ENCODE results near the gene ZDHHC1. TPM values are rescaled to one million over a fixed set of nuclear protein-coding genes. Genes with fewer than 3 reads are reported as not detected.

The ZDHHC1 gene
- total RNA-seq, 2 donors from 2014 or later = 8.4 to 10.6 TPM

GRCh38 chr16:67395105-67395457, 21.2 kb downstream of the ZDHHC1 start:
- 87 to 88% methylated on average over 1 to 10 of the region's 10 CpGs for WGBS, 2 experiments (ENCODE audit: insufficient coverage in 1 of 2, insufficient read length in 1 of 2)
- peaks cover 74% of the 10 kb centered on the region for H3K27me3 Mint-ChIP-seq (ENCODE audit: insufficient read depth)
- no peaks in the 10 kb centered on the region for H3K36me3 Mint-ChIP-seq (ENCODE audit: low read depth)
- H3K4me3 Mint-ChIP-seq = no peak overlapping the region
- no peaks in the 10 kb centered on the region for H3K9me3 ChIP-seq (ENCODE audit: control insufficient read depth, low read length)
- TF ChIP-seq CTCF (conservative IDR thresholded peaks at IDR 0.05) = no peak
- H3K27ac Mint-ChIP-seq = no peak overlapping the region
- H3K4me1 Mint-ChIP-seq = peaks cover 3% of the 10 kb centered on the region
- H3K9me3 Mint-ChIP-seq = no peaks in the 10 kb centered on the region
- peaks cover 13% of the 10 kb centered on the region for H3K4me1 ChIP-seq (ENCODE audit: control insufficient read depth, insufficient read depth, low read length)
- no peak overlapping the region for H3K4me3 ChIP-seq (ENCODE audit: low read length)
- no peak for DNase-seq
- peaks cover 44% of the 10 kb centered on the region for H3K27me3 ChIP-seq (ENCODE audit: control insufficient read depth, insufficient read depth, low read length, poor library complexity, severe bottlenecking)
- no peak overlapping the region for H3K9ac ChIP-seq (ENCODE audit: extremely low read depth, low read length, poor library complexity, severe bottlenecking)
- no peak overlapping the region for H3K27ac ChIP-seq (ENCODE audit: low read depth, low read length)
- H3K36me3 ChIP-seq (ENCODE audit: control insufficient read depth, insufficient read depth, low read length) = no peaks in the 10 kb centered on the region

GRCh38 chr16:67394155-67395104, 21.8 kb downstream of the ZDHHC1 start:
- WGBS, 2 experiments (ENCODE audit: insufficient coverage in 1 of 2, insufficient read length in 1 of 2) = 20 to 28% methylated on average over 48 to 88 of the region's 88 CpGs
- Histone ChIP-seq H3K27ac (ENCODE audit: low read depth, low read length) (no peak overlapping the region), H3K4me3 (ENCODE audit: low read length) (no peak overlapping the region), H3K4me1 (ENCODE audit: control insufficient read depth, insufficient read depth, low read length) (peaks cover 11% of the 10 kb centered on the region), H3K9ac (ENCODE audit: extremely low read depth, low read length, poor library complexity, severe bottlenecking) (no peak overlapping the region), H3K27me3 (ENCODE audit: control insufficient read depth, insufficient read depth, low read length, poor library complexity, severe bottlenecking) (peaks cover 44% of the 10 kb centered on the region), H3K9me3 (ENCODE audit: control insufficient read depth, low read length) (no peaks in the 10 kb centered on the region), H3K36me3 (ENCODE audit: control insufficient read depth, insufficient read depth, low read length) (no peaks in the 10 kb centered on the region)
- TF ChIP-seq CTCF (conservative IDR thresholded peaks at IDR 0.05) = no peak
- H3K4me3 Mint-ChIP-seq = peak overlapping the region; percentile 34
- DNase-seq = peak; percentile 71
- H3K27ac Mint-ChIP-seq = no peak overlapping the region
- H3K36me3 Mint-ChIP-seq (ENCODE audit: low read depth) = no peaks in the 10 kb centered on the region
- peaks cover 3% of the 10 kb centered on the region for H3K4me1 Mint-ChIP-seq
- H3K9me3 Mint-ChIP-seq = no peaks in the 10 kb centered on the region
- H3K27me3 Mint-ChIP-seq (ENCODE audit: insufficient read depth) = peaks cover 79% of the 10 kb centered on the region

GRCh38 chr16:67393788-67394154, 22.5 kb downstream of the ZDHHC1 start:
- Histone ChIP-seq H3K27me3 (ENCODE audit: control insufficient read depth, insufficient read depth, low read length, poor library complexity, severe bottlenecking) (peaks cover 44% of the 10 kb centered on the region), H3K27ac (ENCODE audit: low read depth, low read length) (no peak overlapping the region), H3K9ac (ENCODE audit: extremely low read depth, low read length, poor library complexity, severe bottlenecking) (peak overlapping the region; percentile 20), H3K4me1 (ENCODE audit: control insufficient read depth, insufficient read depth, low read length) (peaks cover 11% of the 10 kb centered on the region), H3K36me3 (ENCODE audit: control insufficient read depth, insufficient read depth, low read length) (no peaks in the 10 kb centered on the region), H3K4me3 (ENCODE audit: low read length) (no peak overlapping the region), H3K9me3 (ENCODE audit: control insufficient read depth, low read length) (no peaks in the 10 kb centered on the region)
- DNase-seq = no peak
- Mint-ChIP-seq H3K4me1 (peaks cover 3% of the 10 kb centered on the region), H3K9me3 (no peaks in the 10 kb centered on the region), H3K27ac (no peak overlapping the region), H3K4me3 (peak overlapping the region; percentile 34), H3K36me3 (ENCODE audit: low read depth) (no peaks in the 10 kb centered on the region), H3K27me3 (ENCODE audit: insufficient read depth) (peaks cover 75% of the 10 kb centered on the region)
- no peak for TF ChIP-seq CTCF (conservative IDR thresholded peaks at IDR 0.05)
- 11 to 14% methylated on average over 13 to 20 of the region's 20 CpGs for WGBS, 2 experiments (ENCODE audit: insufficient coverage in 1 of 2, insufficient read length in 1 of 2)

All from endodermal cell (in vitro differentiated cells).